LNCAP (cell line): ENCODE data around the gene ATP2B2.
A peak's percentile ranks its signal among the peaks of the same experiment; 100 is the strongest.

Experiments
- TF ChIP-seq, protein P1 (sequence below): fragments of 450-650 bp; IDR thresholded peaks from 2 replicates; pipeline ENCODE4 v1.5.1; 2017; ENCODE audit warnings: mild to moderate bottlenecking

The ATP2B2 gene

GRCh38 chr3:10327592-10327991 lies 177.8 kb downstream of the ATP2B2 start:
- TF ChIP-seq, protein P1, sequence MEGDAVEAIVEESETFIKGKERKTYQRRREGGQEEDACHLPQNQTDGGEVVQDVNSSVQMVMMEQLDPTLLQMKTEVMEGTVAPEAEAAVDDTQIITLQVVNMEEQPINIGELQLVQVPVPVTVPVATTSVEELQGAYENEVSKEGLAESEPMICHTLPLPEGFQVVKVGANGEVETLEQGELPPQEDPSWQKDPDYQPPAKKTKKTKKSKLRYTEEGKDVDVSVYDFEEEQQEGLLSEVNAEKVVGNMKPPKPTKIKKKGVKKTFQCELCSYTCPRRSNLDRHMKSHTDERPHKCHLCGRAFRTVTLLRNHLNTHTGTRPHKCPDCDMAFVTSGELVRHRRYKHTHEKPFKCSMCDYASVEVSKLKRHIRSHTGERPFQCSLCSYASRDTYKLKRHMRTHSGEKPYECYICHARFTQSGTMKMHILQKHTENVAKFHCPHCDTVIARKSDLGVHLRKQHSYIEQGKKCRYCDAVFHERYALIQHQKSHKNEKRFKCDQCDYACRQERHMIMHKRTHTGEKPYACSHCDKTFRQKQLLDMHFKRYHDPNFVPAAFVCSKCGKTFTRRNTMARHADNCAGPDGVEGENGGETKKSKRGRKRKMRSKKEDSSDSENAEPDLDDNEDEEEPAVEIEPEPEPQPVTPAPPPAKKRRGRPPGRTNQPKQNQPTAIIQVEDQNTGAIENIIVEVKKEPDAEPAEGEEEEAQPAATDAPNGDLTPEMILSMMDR = no peak

- TF ChIP-seq, protein P1 = peak; percentile 42; the same call in 1 of the 2 replicates
These were observed 183.1 kb downstream of the ATP2B2 start for GRCh38 chr3:10322352-10322710.

GRCh38 chr3:10321630-10322351 lies 183.6 kb downstream of the ATP2B2 start:
- TF ChIP-seq, protein P1 = no peak

- TF ChIP-seq, protein P1 = no peak
These were observed 185.1 kb downstream of the ATP2B2 start for GRCh38 chr3:10320320-10320677.

GRCh38 chr3:10319804-10320203 lies 185.6 kb downstream of the ATP2B2 start:
- TF ChIP-seq, protein P1 = no peak

DNA sequence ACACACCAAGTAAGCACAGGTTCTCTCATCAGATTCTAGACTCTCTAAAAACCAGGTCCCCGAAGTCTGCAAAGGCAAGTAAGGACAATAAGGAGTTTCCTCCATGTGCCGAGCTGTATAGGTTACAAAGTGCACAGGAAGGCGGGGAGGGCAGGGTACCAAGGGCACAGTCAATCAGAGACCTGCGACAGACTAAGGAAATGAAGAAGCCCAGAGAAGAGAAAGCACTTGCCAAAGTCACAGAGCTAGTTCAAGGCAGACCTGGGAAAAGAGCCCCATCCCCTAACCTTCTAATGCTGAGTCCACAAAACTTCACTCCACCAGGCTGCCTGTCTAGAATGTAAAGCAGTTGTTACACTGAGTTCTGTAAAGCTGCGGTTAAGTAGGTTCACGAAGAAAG lies 186.1 kb downstream of the ATP2B2 start:
- TF ChIP-seq, protein P1 = no peak

DNA sequence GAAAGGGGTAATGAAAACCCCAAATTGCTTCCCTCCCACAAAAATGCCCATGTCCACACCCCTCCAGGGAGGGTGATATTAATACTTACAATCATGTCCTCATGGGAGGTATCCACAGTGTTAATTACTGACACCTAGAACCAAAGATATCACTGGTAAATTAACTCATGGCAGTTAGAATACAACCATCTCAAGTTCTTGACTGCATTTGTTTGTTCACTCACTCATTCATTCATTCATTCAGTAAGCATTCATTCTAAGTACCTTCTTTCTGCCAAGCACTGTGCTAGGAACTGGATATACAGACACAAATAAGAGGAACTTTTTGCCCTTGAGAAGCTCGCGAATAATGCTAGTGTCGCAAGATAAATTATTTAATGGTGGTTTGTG lies 187.4 kb downstream of the ATP2B2 start:
- TF ChIP-seq, protein P1 = no peak
